ENCODE data around the gene RCCD1.
A peak's percentile ranks its signal among the peaks of the same experiment; 100 is the strongest.

Gene RCCD1

GRCh38 chr15:90942354-90943120 lies 12.1 kb upstream of the RCCD1 start:
- DNase-seq (ENCODE audit: low read depth in 2 of 2) = no peak

GRCh38 chr15:90945091-90945490 lies 9.6 kb upstream of the RCCD1 start:
- no peak for DNase-seq (ENCODE audit: low read depth in 2 of 2)

GRCh38 chr15:90946538-90946937 lies 8.1 kb upstream of the RCCD1 start:
- DNase-seq (ENCODE audit: low read depth in 2 of 2) = no peak

GRCh38 chr15:90946941-90947576 lies 7.6 kb upstream of the RCCD1 start:
- no peak for DNase-seq (ENCODE audit: low read depth in 2 of 2)

GRCh38 chr15:90947577-90948357 lies 6.9 kb upstream of the RCCD1 start:
- DNase-seq (ENCODE audit: low read depth in 2 of 2) = no peak

GRCh38 chr15:90948506-90948905 lies 6.2 kb upstream of the RCCD1 start:
- no peak for DNase-seq (ENCODE audit: low read depth in 2 of 2)

- no peak for DNase-seq (ENCODE audit: low read depth in 2 of 2)
These were observed 4.6 kb upstream of the RCCD1 start for GRCh38 chr15:90949979-90950675.

- no peak for DNase-seq (ENCODE audit: low read depth in 2 of 2)
These were observed 4.0 kb upstream of the RCCD1 start for GRCh38 chr15:90950676-90951075.

- no peak for DNase-seq (ENCODE audit: low read depth in 2 of 2)
These were observed 1.6 kb upstream of the RCCD1 start for GRCh38 chr15:90952901-90953677.

GRCh38 chr15:90953947-90954711 lies 555 bp upstream of the RCCD1 start:
- DNase-seq (ENCODE audit: low read depth in 2 of 2) = no peak

GRCh38 chr15:90955624-90956273 lies 1.1 kb downstream of the RCCD1 start:
- DNase-seq (ENCODE audit: low read depth in 2 of 2) = no peak

- peak; percentile 43 to 58 for DNase-seq (ENCODE audit: low read depth in 2 of 2)
These were observed 1.8 kb downstream of the RCCD1 start for GRCh38 chr15:90956274-90957030.

GRCh38 chr15:90957031-90957790 lies 2.5 kb downstream of the RCCD1 start:
- no peak for DNase-seq (ENCODE audit: low read depth in 2 of 2)

GRCh38 chr15:90957791-90958190 lies 3.1 kb downstream of the RCCD1 start:
- DNase-seq (ENCODE audit: low read depth in 2 of 2) = no peak

GRCh38 chr15:90959028-90959595 lies 4.4 kb downstream of the RCCD1 start:
- no peak for DNase-seq (ENCODE audit: low read depth in 2 of 2)

GRCh38 chr15:90959894-90960293 lies 5.2 kb downstream of the RCCD1 start:
- DNase-seq (ENCODE audit: low read depth in 2 of 2) = no peak

- DNase-seq (ENCODE audit: low read depth in 2 of 2) = no peak
These were observed 5.8 kb downstream of the RCCD1 start for GRCh38 chr15:90960298-90961091.
